Activated T-cell treated with anti-CD3 and anti-CD28 coated beads for 24 hours (primary cell): ENCODE data around the gene LIPE.

ENCODE experiments used
- DNase-seq: peaks from one replicate; pipeline ENCODE4 v3.0.0-alpha.2; 2020; ENCODE audit warnings: low read depth

LIPE gene

DNA sequence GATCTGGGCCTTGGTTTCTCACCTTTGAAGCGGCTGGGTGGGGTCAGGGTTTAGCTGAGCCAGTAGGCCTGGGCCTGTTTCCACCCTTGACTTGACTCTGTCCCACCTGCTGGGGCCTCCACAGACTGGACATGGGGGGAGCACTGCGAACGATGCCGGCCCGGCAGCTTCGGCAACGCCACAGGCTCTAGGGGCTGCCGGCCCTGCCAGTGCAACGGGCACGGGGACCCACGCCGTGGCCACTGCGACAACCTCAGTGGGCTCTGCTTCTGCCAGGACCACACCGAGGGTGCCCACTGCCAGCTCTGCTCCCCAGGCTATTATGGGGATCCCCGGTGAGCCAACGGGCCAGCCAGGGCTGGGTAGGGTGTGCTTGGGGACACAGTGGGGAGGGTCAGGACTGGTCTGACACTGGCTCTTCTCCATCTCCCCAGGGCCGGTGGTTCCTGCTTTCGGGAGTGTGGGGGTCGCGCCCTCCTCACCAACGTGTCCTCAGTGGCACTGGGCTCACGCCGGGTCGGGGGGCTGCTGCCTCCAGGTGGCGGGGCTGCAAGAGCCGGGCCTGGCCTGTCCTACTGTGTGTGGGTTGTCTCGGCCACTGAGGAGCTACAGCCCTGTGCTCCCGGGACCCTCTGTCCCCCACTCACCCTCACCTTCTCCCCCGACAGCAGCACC is 73.7 kb downstream of the LIPE start:
- no peak for DNase-seq

- no peak for DNase-seq
Measured at GRCh38 chr19:42352301-42353259, 74.6 kb downstream of the LIPE start.
